Sigmoid colon (tissue), 4 donors: ENCODE data around the gene TAX1BP3.

Experiments
- POLR2AphosphoS5 ChIP-seq, 4 donors: sonication (generic); formaldehyde crosslinking; IDR thresholded peaks; one replicate each; pipeline ENCODE4 v1.6.1; 2017; ENCODE audit warnings: antibody characterized with exemption in 4 of 4
- TF ChIP-seq, protein P1 (sequence below), 4 experiments: fragments of 450-650 bp in 3 of 4; fragments of 200-600 bp in 1 of 4; IDR thresholded peaks; one replicate each; pipeline ENCODE4 v1.5.1; 2016 to 2019; ENCODE audit warnings: antibody characterized with exemption in 4 of 4, mild to moderate bottlenecking in 3 of 4, moderate library complexity in 2 of 4

DNA sequence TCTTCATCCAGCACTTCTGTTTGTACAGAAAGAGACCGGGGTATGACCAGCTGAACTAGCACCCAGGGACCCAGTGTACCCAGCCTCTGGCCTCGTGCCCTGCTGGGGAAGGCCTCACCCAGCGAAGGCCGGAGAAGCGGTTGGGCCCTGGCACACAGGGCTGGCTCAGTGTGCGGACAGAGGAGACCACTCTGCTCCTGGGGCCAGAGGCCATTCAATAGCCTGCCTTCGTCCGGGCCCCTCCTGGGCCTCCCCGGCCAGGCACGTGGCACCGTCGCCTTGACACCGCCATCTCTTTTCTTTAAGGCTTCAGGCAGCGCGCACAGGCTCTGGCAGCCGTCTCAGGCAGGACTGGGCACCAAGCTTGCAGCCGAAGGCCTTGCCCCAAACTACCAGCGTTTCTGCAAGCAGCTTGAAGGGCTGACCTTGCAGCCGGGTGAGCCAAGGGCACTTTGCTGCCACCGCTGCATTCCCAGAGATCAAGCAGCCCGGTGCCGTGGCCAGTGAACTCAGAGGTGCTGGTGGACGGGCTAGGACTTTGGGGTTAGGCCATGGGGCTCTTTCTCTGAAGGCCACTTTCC lies 8.0 kb downstream of the TAX1BP3 start:
- TF ChIP-seq, protein P1, sequence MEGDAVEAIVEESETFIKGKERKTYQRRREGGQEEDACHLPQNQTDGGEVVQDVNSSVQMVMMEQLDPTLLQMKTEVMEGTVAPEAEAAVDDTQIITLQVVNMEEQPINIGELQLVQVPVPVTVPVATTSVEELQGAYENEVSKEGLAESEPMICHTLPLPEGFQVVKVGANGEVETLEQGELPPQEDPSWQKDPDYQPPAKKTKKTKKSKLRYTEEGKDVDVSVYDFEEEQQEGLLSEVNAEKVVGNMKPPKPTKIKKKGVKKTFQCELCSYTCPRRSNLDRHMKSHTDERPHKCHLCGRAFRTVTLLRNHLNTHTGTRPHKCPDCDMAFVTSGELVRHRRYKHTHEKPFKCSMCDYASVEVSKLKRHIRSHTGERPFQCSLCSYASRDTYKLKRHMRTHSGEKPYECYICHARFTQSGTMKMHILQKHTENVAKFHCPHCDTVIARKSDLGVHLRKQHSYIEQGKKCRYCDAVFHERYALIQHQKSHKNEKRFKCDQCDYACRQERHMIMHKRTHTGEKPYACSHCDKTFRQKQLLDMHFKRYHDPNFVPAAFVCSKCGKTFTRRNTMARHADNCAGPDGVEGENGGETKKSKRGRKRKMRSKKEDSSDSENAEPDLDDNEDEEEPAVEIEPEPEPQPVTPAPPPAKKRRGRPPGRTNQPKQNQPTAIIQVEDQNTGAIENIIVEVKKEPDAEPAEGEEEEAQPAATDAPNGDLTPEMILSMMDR (IDR thresholded peaks at IDR 0.05): no peak
- TF ChIP-seq POLR2AphosphoS5 (IDR thresholded peaks at IDR 0.05): no peak
